ENCODE data around the gene FAM229A.

The FAM229A gene

DNA sequence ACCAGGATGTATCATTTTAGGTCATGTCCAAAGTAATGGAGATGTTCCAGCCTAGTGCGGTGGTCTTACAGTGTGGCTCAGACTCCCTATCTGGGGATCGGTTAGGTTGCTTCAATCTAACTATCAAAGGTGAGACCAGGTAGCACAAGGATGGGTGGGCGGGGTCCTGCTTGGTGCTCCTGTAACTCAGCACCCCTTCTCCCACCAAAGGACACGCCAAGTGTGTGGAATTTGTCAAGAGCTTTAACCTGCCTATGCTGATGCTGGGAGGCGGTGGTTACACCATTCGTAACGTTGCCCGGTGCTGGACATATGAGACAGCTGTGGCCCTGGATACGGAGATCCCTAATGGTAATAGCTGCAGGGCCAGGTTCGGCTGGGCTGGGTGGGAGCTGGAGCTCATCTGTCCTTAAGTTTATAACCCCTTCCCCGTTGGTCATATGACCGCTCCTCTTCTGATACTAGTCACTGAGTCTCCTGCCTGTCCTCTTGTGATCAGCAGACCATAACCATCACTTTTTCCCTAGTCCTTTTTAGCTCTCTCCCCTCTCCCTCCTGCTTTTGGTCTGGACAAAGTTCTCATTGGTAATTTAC, 31.6 kb downstream of the FAM229A start:
- no peak for DNase-seq (ENCODE audit: low read depth)

GRCh38 chr1:32329931-32330466, 32.3 kb downstream of the FAM229A start:
- no peak for DNase-seq (ENCODE audit: low read depth)

DNA sequence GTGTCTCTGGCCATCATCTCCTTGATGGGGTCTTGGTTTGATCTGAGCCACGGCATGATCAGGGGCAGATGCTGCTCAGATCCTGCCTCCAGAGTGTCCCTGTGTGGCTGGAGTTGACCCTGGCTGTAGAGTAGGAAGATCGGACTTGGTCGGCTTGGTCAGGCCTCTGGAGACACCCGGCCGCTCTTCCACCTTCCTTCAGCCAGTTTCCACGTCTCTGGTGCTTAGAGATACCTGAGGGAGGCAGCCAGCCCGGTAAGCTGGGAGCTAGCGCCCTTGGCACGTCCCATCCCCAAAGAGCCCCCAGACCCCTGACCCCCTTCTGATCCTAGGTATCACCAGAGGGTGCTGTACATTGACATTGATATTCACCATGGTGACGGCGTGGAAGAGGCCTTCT, 35.1 kb downstream of the FAM229A start:
- DNase-seq (ENCODE audit: low read depth): no peak

DNA sequence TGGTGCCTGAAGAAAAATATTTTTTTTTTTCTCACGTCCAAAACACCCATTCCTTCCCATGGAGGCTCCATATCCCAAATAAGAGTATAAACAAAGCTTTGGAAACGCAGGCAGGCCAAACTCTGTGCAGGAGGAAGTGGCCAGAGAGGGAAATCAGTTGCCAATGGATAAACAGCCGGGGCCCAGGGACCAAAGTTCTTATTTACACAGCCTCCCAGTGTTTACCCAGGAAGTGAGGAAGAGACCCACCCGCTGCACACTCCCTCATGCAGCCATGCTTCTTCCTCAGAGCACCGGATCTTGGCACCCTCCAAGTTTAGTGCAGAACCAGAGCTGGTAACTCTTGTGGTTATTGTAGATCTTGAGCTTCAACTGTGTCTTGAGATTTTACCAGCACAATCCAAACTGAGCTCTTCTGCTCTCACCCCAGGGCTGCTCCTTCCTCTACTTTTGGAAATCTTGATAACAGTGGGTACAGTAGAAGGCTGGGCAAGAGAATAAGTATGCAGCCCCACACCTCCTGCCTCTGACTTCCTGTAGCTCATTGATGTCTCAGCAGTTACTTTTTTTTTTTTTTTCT, 40.5 kb downstream of the FAM229A start:
- no peak for DNase-seq (ENCODE audit: low read depth)

DNA sequence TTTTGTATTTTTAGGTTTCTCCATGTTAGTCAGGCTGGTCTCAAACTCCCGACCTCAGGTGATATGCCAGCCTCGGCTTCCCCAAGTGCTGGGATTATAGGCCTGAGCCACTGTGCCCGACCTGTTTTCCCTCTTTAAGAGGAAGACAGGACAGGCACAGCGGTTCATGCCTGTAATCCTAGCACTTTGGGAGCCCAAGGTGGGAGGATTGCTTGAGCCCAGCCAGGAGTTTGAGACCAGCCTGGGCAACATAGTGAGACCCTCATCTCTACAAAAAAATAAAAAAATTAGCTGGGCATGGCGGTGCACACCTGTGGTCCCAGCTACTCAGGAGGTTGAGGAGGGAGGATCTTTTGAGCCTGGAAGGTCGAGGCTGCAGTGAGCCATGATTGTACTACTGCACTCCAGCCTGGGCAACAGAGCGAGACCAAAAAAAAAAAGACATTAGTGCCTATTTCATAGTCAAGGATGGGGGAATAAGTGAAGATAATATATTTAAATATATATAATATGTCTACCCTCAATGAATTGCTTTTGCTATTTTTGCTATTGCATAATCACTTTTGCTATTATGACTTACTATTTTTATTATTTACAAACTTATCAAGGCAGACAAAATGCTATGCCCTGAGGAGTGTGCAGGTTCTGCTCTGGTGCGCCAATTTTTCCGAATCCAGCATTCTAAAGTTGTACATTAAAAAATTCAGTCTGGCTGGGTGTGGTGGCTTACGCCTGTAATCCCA, 44.0 kb downstream of the FAM229A start:
- no peak for DNase-seq (ENCODE audit: low read depth)

GRCh38 chr1:32316903-32317277, 45.4 kb downstream of the FAM229A start:
- DNase-seq (ENCODE audit: low read depth): no peak

DNA sequence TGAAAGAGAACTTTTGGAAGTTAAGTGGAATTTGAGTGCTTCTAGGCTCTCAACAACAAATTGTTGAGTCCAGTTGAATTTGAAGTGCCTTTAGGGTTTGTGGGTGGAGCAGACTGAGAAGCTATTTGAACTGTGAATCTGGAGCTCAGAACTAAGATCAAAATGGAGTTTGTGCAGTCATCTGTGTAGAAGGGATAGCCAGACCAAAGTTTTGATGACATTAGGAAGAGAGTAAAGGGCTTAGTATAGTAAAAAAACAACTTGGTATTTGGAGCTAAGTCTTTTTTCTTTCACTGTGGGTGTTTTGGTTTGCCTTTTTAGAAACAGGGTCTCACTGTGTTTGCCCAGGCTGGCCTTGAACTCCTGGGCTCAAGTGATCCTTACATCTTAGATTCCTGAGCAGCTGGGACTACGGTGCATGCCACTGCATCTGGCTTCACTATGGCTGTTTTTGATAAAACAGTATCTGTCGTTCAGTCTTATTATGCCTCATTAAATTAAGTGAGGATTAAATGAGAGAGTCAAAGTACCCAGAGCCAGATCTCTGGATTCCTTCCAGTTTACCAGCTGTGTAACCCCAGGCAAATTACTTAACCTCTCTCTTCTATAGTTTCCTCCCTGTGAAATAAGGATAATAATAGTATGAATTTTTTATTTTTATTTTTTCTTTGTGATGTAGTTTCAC, 50.4 kb downstream of the FAM229A start:
- no peak for DNase-seq (ENCODE audit: low read depth)
